C1 segment of cervical spinal cord (tissue), 14 donors: Measurements from ENCODE around the gene KRTAP10-8.
"Not testable (repeated sequence)": the region's sequence is repeated elsewhere in the genome, so short reads cannot be mapped to it uniquely, and the experiment has no call there.

Source experiments
- DNase-seq, 14 donors: peaks; one replicate each; lab custom pipeline; 2025; lab: John Stamatoyannopoulos, UW

KRTAP10-8 gene

DNA sequence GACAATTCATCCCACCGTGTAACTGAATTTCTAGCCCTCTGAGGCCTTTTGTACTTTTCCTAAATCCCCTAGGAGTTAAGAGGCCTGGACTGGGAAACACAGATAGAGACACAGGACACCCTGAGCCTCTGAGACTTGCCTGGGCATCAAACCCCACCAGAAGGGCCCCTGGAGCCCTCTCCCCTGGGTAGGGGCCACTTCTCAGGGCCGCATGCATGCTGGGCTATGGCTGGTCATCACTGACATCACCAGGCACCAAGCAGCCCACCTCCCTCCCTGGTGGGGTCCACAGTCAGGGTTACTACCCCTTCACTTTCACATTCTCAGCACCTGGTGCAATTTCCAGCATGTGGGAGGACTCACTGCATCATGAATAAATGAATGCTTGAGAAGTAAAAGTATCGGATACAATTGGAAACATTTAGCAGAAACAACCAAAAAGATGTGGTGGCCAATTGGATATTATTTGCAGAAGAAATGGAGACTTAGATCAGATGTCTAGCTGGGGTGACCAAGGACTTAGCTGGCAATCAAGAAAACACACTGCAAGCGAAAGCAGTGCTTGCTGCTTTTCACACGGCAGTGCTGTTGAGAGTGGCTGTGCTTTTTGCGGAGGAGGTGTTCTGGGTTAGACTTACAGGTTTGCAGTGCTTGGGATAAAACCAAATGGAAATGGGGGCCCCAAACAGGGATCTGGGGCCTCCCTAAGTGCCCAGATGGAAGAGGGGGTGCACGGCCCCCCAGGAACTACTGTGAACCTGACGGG, 12.4 kb upstream of the KRTAP10-8 start:
- DNase-seq: no peak

DNA sequence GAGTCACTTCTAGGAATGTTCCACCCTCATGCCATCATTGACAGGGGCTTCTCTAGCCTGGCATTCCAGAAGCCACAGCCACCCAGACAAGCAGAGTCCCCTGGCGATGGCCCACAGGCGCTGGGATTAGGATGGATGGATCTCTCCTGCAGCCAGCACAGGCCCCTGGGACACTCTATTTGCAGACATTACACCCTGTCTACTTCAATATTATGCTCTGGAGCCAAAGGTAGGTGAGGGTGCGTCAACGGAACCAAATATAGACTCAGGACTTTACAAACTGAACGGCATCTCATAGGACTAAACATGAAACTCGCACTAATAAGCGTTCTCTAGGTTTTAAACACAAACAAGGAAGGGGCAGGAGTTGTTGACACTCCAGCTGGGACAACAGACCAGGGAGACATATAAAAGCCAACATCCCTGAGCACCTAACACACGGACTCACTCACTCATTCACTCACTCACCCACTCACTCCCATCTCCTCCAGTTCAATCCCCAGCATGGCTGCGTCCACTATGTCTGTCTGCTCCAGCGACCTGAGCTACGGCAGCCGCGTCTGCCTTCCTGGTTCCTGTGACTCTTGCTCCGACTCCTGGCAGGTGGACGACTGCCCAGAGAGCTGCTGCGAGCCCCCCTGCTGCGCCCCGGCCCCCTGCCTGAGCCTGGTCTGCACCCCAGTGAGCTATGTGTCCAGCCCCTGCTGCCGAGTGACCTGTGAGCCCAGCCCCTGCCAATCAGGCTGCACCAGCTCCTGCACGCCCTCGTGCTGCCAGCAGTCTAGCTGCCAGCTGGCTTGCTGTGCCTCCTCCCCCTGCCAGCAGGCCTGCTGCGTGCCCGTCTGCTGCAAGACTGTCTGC, 11.5 kb upstream of the KRTAP10-8 start, which contains the start of gene KRTAP10-7:
Gene KRTAP10-7, plus strand, starts transcription at position 480 of the 861 bp plus-strand sequence. Its CDS starts 25 bp downstream, at position 505.
- not testable (repeated sequence) for DNase-seq

DNA sequence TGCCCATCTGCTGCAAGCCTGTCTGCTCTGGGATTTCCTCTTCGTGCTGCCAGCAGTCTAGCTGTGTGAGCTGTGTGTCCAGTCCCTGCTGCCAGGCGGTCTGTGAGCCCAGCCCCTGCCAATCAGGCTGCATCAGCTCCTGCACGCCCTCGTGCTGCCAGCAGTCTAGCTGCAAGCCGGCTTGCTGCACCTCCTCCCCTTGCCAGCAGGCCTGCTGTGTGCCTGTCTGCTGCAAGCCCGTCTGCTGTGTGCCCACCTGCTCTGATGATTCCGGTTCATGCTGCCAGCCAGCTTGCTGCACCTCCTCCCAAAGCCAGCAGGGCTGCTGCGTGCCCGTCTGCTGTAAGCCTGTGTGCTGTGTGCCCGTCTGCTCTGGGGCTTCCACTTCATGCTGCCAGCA, 10.8 kb upstream of the KRTAP10-8 start:
- peak in 1 of 14 donors; percentile 28 for DNase-seq

DNA sequence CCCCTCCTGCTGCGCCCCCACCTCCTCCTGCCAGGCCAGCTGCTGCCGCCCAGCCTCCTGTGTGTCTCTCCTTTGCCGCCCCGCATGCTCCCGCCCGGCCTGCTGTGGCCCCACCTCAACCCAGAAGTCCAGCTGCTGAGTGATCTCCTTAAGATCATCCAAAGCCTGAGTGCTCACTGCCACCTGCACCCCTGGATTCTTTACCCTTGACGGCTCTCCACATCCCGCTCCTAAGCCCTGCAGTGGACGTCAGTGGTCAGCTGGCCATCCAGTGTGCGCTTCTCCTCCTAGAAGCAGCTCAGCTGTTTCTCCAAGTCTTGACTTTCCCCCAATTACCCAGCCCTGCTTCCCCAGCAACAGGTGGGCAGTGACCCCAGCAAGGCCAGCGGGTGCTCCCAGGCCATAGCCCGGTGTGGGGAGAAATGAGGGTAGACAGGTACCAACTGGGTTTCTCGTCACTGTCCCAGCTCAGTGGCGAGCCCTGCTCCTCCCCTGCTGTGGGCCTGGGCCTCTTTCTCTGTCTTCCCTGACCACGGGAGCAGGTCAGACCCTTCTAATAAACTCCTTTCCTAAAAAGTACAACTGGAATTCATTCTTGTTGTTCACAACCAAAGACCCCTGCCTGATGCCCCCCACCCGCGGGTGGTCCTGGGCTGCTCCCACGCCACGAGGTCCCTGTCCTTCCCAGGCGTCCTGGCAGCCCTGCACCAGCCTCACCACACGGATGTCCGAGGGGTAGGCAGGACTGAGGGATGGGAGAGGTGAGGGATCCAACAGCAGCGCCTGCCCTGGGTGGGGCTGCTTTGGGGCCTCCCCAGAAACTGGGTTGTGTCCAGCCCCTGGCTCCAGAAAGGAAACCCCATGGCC, 10.1 kb upstream of the KRTAP10-8 start:
- DNase-seq: no peak

DNA sequence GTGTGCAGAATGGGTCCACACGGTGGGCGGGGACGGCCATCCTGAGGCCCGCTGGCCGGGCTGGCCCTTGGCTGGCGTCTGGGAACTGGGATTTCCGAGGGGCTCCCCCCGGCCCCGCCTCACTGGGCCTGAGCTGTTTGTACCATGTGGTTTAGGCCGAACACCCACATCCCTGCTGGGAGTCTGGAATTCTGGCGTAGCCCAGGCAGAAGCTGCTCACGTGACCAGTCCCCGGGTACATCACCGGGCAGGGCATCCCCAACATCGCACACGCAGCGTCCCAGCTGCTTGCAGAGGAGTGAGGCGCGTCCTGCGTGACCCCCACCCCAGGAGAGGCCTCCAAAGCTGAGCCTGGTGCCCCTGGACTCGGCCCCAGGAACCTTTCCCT, 9.4 kb upstream of the KRTAP10-8 start:
- DNase-seq: no peak

DNA sequence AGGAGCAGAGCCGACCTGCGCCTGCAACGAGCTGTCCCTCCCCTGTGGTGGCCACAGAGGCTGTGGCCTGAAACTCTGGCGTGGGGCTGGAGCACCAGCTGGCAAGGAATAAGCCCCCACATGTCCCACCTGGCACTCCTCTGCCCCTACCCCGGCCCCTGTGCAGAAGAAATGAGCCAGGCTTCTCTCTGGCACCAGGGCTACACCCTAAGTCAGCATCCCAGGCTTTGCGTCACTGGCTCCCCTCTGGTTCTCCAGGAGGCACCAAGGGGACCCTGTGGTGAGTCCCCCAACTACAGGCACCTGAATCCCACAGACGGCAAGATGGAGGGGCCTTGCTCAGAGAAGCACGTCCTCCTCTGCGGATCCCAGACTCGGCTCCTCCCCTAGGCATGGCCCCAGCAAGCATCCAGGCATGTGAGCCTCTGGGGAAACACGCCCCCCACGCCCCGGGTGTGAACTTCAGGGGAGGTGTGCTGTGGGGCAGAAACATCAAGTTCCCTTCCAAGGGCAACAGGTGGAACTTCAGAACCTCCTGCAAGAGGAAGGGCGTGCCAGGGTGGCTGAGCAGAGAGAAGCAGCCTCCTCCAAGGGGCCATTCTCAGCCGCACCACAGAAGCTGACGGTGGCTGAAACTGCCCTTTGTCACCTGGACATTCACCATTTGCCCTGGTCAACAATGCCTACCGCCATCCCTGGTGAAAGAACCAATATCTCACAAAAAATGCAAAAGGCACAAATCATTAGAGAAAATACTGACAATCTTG, 8.6 kb upstream of the KRTAP10-8 start:
- DNase-seq: no peak

DNA sequence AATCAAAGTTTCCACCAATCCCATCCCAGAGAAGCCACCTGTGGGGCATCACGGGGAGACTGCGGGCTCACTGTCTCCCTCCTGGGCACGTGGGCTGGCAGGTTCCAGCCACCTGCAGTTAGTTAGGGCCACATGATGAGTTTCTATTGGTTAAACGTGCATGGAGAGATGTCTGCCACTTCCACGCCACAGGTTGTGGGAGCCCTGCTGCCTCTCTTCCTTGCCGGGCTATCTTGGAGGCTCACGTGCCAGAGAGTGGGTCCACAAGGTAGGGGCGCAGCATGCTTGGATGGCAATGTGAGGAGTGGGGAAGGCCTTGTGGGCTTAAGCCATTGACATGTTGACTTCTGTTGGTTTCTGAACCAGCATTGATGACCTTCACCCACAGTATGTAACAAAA, 8.0 kb upstream of the KRTAP10-8 start:
- DNase-seq: no peak

DNA sequence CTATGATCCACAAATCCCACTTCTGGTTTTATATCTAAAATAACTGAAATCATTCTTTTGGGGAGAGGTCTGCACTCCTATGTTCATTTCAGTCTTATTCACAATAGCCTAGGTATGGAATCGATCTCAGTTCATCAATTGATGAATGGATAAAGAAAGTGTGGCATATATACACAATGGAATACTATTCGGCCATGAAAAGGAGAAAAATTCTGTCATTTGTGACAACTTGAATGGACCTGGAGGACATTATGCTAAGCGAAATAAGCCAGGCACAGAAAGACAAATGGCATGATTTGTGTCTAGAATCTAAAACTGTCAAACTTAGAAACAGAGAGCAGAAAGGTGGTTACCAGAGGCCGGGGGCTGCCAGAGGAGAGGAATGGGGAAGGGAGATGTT, 5.4 kb upstream of the KRTAP10-8 start:
- DNase-seq: no peak

DNA sequence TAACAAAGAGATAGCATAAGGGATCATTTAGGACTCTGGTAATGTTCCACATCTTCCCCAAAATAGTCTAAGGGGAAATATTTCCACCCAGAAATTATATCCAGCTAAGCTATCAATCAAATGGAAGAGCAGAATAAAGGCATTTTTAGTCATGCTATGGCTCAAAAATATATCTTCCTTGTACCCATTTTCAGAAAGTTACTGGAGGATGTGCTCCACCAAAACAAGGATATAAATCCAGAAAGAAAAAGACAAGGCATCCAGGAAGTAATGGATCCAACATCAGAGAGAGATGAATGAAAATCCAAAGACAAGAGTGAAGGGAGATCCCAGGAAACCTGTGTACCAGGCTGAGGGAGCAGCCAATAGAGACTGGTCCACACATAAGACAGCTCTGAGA, 2.7 kb upstream of the KRTAP10-8 start:
- no peak for DNase-seq

DNA sequence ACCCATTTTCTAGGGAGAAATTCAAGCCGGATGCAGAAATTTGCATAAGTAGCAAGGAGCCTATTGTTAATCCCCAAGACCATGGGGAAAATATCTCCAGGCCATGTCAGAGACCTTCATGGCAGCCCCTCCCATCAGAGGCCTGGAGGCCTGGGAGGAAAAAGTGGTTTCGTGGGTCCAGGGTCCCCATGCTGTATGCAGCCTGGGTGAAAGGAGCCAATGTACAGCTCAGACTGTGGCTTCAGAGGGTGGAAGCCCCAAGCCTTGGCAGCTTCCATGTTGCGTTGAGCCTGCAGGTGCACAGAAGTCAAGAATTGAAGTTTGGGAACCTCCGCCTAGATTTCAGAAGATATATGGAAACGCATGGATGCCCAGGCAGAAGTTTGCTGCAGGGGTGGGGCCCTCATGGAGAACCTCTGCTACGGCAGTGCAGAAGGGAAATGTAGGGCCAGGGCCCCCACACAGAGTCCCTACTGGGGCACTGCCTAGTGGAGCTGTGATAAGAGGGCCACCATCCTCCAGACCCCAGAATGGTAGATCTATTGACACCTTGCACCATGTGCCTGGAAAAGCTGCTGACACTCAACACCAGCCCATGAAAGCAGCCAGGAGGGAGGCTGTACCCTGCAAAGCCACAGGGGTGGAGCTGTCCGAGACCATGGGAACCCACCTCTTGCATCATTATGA, 1.6 kb upstream of the KRTAP10-8 start:
- DNase-seq: not testable (repeated sequence)

DNA sequence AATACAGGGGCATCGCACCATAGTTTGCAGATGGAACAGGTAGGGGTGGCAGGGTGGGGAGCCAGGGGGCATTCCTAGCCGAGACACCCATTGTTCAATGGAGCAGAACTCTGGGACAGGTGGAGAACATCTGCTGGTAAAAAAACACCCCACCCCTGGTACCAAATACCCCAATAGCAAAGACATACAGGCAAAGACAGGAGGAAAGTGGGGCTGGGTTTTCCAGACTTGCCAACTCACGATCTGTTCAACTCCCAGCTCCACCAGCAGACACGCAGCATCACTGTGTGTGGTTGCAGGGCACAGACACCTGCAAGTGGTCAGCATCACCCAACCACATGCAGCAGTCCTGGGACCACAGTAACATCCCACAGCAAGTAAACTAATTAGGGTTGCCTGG, 328 bp upstream of the KRTAP10-8 start:
- no peak for DNase-seq

DNA sequence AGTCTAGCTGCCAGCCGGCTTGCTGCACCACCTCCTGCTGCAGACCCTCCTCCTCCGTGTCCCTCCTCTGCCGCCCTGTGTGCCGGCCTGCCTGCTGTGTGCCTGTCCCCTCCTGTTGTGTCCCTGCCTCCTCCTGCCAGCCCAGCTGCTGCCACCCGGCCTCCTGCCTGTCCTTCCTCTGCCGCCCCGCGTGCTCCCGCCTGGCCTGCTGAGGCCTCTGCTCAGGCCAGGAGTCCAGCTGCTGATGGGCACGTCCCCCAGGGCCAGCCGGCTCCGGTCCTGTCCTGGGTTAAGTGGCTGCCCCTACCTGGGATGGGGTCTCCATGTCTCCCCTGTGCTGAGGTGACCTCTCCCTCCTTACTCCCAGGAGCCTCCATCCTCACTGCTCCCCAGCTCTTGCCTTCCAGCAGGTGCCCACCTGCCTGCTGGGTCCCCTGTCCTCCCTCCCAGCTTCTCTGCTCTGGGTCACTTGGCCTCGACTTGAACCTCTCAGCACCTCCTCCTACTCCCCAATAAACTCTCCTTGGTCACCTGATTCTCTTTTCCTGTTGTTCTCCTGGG, 870 bp downstream of the KRTAP10-8 start:
- DNase-seq: no peak

DNA sequence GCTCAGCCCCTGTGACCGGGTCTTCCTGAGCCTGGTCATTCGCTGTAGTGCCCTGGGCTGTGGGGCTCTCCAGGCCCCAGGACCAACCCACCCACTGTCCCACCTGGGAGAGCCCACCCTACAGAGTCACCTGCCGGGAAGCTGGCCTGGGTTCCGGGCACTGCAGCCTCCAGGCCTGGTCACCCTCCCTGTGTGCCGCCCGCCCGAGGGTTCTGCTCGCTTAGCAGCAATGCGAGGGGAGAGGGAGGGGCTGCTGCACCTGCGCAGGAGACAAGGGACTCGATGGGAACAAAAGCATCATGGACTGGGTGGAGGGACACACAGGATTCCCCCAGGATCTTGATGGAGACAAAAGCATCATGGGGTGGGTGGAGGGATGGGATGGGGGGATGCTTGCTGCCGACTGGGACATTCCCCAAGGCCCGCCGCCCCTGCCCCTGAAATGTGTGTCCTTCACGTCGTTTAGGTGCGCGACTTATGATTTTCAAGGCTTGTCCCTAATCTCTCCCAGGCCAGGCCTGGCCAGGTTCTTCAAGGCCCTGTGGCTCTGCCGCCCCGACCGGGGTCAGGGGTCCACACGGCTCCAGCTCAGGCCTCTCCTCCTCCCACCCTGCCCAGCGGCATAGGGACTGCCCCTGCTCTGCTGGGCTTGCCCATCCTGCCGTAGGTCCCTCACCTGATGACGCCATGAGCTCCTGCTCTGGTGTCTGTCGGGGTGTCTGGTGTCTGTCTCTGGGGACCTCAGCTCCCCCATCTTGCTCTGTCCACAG, 1.7 kb downstream of the KRTAP10-8 start:
- no peak for DNase-seq

DNA sequence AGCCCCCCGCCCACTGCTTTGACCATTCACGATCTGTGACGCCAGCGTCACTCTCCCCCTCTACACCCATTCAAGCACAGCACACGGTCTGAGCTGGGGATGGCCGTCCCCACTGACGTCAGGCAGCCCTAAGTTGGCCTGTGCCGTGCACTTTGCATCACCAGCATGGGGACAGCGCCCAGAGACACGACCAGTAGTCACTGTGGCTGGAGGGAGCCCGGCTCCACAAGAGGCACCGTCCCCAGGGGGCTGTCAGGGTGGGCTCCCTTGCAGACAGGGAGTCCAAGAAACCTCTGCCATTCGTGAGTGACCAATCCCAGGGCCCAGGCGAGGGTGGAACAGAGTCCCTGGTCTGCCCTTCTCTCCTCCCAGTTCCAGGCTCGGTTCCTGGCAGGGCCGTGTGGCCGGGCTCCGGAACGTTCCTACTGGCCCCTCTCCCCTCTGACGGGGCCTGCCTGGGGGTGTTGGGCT, 2.3 kb downstream of the KRTAP10-8 start:
- DNase-seq: no peak

DNA sequence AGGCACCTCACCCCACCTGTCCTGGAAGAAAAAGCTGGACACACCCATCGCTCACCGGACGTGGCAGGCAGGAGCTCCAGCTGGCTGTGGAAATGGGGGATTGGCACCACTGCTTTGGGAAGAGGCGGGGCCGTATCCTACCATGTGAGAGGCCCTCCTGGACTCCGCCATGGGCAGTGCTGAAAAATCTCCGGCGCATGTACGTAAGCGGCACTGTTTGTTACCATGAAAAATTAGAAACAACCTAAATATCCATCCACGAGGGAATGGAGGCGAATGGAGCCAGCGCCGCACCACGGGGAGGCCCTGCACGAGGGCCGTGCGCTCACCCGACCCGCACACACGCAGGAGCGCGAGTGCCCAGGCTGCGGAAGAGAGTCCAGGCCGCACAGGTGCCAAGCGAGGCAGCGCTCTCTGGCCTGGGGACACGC, 3.1 kb downstream of the KRTAP10-8 start:
- DNase-seq: no peak

DNA sequence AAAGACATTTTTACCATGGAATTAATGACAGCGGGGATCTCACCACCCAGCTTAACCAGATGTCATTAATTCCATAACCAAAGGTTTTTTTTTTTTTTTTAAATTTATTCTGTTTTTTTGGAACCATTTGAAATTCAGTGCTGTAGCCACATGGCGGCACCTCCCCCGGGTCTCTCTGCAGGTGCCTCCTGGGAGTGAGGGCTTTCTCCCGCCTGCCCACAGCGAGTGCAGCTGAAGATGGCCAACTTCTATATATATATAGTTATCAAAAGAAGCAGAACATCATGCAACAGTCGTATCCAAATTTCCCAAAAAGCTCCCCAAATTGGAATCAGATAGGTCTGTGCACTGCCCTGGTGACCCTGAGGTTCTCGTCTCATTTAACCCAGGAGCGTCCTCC, 3.6 kb downstream of the KRTAP10-8 start:
- DNase-seq: no peak

DNA sequence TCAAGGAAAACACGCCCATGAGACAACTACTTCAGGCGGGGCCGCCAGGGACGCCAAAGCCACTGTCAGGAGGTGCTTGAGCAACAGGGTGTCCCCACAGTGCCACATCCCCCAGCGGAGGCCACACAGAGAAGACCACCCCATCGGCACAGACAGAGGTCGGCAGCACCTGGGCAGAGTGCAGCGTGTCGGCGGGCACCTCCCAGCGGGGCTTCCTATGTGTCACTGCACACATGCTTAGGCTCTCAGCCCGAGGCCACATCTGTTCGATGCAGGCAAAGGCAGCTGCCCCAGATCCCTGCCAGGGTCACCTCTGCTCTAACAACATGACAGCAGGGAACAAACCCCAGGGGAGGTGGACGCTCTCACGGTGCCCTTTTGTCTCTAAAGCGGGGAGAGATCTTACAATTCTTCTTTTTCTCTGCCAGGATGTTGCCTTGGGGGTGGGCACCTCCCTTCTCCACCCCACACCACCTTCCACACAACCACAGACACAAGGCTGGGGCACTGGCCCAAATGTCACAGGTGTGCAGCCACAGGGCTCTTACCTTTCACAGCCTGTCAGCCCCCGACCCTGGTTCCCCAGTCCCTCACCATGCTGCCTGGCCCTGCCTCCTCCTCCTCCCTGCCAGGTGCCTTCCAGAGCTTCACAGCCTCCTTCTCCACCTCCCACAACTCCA, 4.2 kb downstream of the KRTAP10-8 start:
- no peak for DNase-seq

DNA sequence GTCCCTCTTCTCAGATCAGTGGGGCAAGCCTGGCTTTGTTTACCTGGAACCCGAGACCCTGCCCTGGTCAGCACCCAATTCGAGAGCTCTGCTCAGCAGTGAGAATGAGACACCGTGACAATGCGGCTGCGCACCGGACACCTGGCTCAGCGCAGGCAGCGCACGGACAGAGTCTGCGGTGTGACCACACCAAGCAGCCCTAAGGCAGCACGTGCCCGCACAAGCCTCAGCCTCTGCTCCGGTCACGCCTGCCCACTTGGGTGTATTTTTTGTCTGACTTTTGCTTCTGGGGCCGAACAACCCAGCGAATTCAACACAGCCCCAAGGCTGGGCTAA, 4.7 kb downstream of the KRTAP10-8 start:
- no peak for DNase-seq

DNA sequence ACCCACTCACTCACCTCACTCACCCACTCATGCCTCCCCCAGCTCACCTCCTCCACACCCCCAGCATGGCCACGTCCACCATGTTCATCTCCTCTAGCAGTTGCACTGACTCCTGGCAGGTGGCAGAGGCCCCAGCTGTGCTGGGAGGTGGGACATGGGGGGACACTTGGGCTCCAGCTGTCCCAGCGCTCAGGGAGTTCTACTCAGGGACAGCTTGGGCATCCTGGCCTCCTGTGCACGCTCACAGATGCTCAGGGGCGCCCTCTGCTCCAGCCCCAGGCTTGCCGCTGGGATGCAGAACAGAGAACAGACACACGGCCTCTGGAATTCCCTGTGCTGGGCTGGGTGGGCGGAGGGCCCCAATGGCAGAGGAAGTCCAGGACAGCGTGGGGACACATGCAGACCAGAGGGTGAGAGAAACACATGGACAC, 5.2 kb downstream of the KRTAP10-8 start:
- no peak for DNase-seq
